Ascending aorta (tissue), 2 donors: ENCODE data around the gene CSNK2A2. TPM values are rescaled to one million over a fixed set of nuclear protein-coding genes. Genes with fewer than 3 reads are reported as not detected.

ENCODE experiments used
- DNase-seq, 2 donors: peaks; one replicate each; pipeline ENCODE4 v3.0.0-alpha.2; 2019; ENCODE audit warnings: low spot score in 2 of 2
- H3K27ac ChIP-seq, 2 donors: fragments of 200-600 bp; sonication (generic); one replicate each; pipeline ENCODE4 v1.5.1; 2016 to 2017; ENCODE audit warnings: mild to moderate bottlenecking in 1 of 2
- H3K27me3 ChIP-seq: fragments of 200-600 bp; sonication (generic); one replicate; pipeline ENCODE4 v1.5.1; 2017
- H3K36me3 ChIP-seq, 2 donors: fragments of 200-600 bp; sonication (generic); one replicate each; pipeline ENCODE4 v1.5.1; 2016
- H3K4me1 ChIP-seq, 2 donors: fragments of 200-600 bp; sonication (generic); one replicate each; pipeline ENCODE4 v1.5.1; 2016 to 2017; ENCODE audit warnings: mild to moderate bottlenecking in 1 of 2
- H3K4me3 ChIP-seq, 2 donors: fragments of 200-600 bp; sonication (generic); one replicate each; pipeline ENCODE4 v1.5.1; 2016 to 2017; ENCODE audit warnings: mild to moderate bottlenecking in 1 of 2
- H3K9me3 ChIP-seq, 2 donors: fragments of 200-600 bp; sonication (generic); one replicate each; pipeline ENCODE4 v1.5.1; 2016
- CTCF ChIP-seq, 3 experiments: fragments of 200-600 bp in 2 of 3; fragments of 450-650 bp in 1 of 3; sonication (generic) in 2 of 3; IDR thresholded peaks; one replicate each; pipeline ENCODE4 v1.5.1; 2016 to 2019; ENCODE audit warnings: antibody characterized with exemption in 3 of 3, mild to moderate bottlenecking in 1 of 3, moderate library complexity in 1 of 3
- intact Hi-C: fragments of 100-400 bp; cut with DNase I; formaldehyde crosslinking; loops from one replicate; pipeline ENCODE4 v1.15.1; 2023
- total RNA-seq: library from RNA; depleted of rRNA; stranded (reverse); fragments of >200 nt; gene quantifications from one replicate; pipeline ENCODE4 v1.1.0, GENCODE V29; 2016

Gene CSNK2A2
- total RNA-seq, 1 donor from 2014 or later, result 14.5 TPM

GRCh38 chr16:58154345-58154744 is 43.6 kb downstream of the CSNK2A2 start:
- DNase-seq, result no peak
- H3K27ac ChIP-seq, result no peak overlapping the region
- no peaks in the 10 kb centered on the region for H3K27me3 ChIP-seq
- no peak for TF ChIP-seq CTCF (IDR thresholded peaks at IDR 0.05)
- no peaks in the 10 kb centered on the region for H3K4me1 ChIP-seq
- H3K4me3 ChIP-seq, result no peak overlapping the region
- H3K36me3 ChIP-seq, result peaks cover 3 to 14% of the 10 kb centered on the region in 2 donors
- intact Hi-C loops, result no loop called here
- H3K9me3 ChIP-seq, result no peaks in the 10 kb centered on the region

GRCh38 chr16:58152246-58152868 is 45.5 kb downstream of the CSNK2A2 start:
- DNase-seq, result no peak

GRCh38 chr16:58148526-58148925 is 49.4 kb downstream of the CSNK2A2 start:
- no peak for TF ChIP-seq CTCF (IDR thresholded peaks at IDR 0.05)
- no peaks in the 10 kb centered on the region for H3K4me1 ChIP-seq
- no peaks in the 10 kb centered on the region for H3K27me3 ChIP-seq
- H3K9me3 ChIP-seq, result no peaks in the 10 kb centered on the region
- no peak overlapping the region for H3K27ac ChIP-seq
- DNase-seq, result no peak
- H3K4me3 ChIP-seq, result no peak overlapping the region
- intact Hi-C loops, result no loop called here
- no peaks in the 10 kb centered on the region for H3K36me3 ChIP-seq

More at GRCh38 chr16:58152246-58152868, 45.5 kb downstream of the CSNK2A2 start:
- Histone ChIP-seq H3K36me3 (peaks cover 0 to under 1% of the 10 kb centered on the region in 2 donors), H3K9me3 (no peaks in the 10 kb centered on the region), H3K4me1 (no peaks in the 10 kb centered on the region), H3K27ac (no peak overlapping the region), H3K27me3 (no peaks in the 10 kb centered on the region), H3K4me3 (no peak overlapping the region)
- TF ChIP-seq CTCF (IDR thresholded peaks at IDR 0.05), result no peak
- intact Hi-C loops, result no loop called here

- no peak for TF ChIP-seq CTCF (IDR thresholded peaks at IDR 0.05)
- no peak for DNase-seq
- Histone ChIP-seq H3K4me3 (no peak overlapping the region), H3K27ac (no peak overlapping the region), H3K36me3 (no peaks in the 10 kb centered on the region), H3K9me3 (no peaks in the 10 kb centered on the region), H3K27me3 (no peaks in the 10 kb centered on the region), H3K4me1 (no peaks in the 10 kb centered on the region)
- intact Hi-C loops, result no loop called here
Observed at GRCh38 chr16:58148099-58148498, 49.8 kb downstream of the CSNK2A2 start.

GRCh38 chr16:58138852-58139251 is 59.1 kb downstream of the CSNK2A2 start:
- no peak for TF ChIP-seq CTCF (IDR thresholded peaks at IDR 0.05)
- no peaks in the 10 kb centered on the region for H3K36me3 ChIP-seq
- H3K27me3 ChIP-seq, result no peaks in the 10 kb centered on the region
- no peak for DNase-seq
- no peak overlapping the region for H3K27ac ChIP-seq
- no peaks in the 10 kb centered on the region for H3K4me1 ChIP-seq
- no peak overlapping the region for H3K4me3 ChIP-seq
- no peaks in the 10 kb centered on the region for H3K9me3 ChIP-seq
- intact Hi-C loops, result no loop called here

GRCh38 chr16:58137581-58137980 is 60.3 kb downstream of the CSNK2A2 start:
- intact Hi-C loops, result no loop called here
- Histone ChIP-seq H3K4me3 (no peak overlapping the region), H3K27ac (no peak overlapping the region), H3K9me3 (no peaks in the 10 kb centered on the region), H3K27me3 (no peaks in the 10 kb centered on the region), H3K4me1 (no peaks in the 10 kb centered on the region), H3K36me3 (no peaks in the 10 kb centered on the region)
- TF ChIP-seq CTCF (IDR thresholded peaks at IDR 0.05), result no peak
- DNase-seq, result no peak
